SK-N-MC (cell line): ENCODE data around the gene INO80E.

Experiments used
- EZH2 ChIP-seq: fragments of 200-600 bp; sonication (generic); IDR thresholded peaks from one replicate; pipeline ENCODE4 v1.6.1; 2017; ENCODE audit warnings: antibody characterized with exemption
- POLR2AphosphoS5 ChIP-seq: IDR thresholded peaks from 2 replicates; pipeline ENCODE4 v1.6.1; 2012; ENCODE audit warnings: mild to moderate bottlenecking, low read depth, low read length, borderline replicate concordance

GRCh38 chr16:29996766-29997250, 767 bp downstream of the INO80E start:
- TF ChIP-seq POLR2AphosphoS5 (no peak), EZH2 (no peak)
